NT2/D1 (cell line): ENCODE results near the gene SLC9A9.

Experiments
- YY1 ChIP-seq: IDR thresholded peaks from 2 replicates; pipeline ENCODE4 v1.6.1; 2011; ENCODE audit not compliant: insufficient read length, insufficient read depth
- ZNF274 ChIP-seq: IDR thresholded peaks from 2 replicates; pipeline ENCODE4 v1.6.1; 2011; ENCODE audit warnings: mild to moderate bottlenecking, low read depth, low read length

DNA sequence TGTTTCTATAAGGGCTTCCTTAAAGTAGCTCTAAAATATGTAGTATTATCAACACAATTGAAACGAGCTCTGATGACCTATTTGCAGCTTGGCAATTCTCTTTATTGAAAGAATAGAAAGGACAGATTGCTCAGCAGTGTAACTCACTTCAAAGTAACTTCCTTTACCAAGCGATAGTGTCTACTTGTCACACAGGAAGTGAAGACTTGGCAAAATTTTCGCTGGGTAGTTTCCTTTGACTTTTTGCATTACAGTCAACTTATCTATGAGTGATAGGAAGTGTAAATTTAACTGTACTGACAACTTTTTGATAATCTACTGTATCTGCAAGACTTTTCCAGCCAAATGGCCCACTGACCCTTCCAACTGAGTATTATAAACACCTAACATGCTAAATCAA, 22.8 kb downstream of the SLC9A9 start:
- no peak for TF ChIP-seq ZNF274
- no peak for TF ChIP-seq YY1
